T follicular helper cell (primary cell): ENCODE measurements around the gene EDRF1.

ENCODE experiments used
- DNase-seq: peaks from one replicate; pipeline ENCODE4 v3.0.0-alpha.2; 2020; ENCODE audit warnings: low read depth

EDRF1 gene

DNA sequence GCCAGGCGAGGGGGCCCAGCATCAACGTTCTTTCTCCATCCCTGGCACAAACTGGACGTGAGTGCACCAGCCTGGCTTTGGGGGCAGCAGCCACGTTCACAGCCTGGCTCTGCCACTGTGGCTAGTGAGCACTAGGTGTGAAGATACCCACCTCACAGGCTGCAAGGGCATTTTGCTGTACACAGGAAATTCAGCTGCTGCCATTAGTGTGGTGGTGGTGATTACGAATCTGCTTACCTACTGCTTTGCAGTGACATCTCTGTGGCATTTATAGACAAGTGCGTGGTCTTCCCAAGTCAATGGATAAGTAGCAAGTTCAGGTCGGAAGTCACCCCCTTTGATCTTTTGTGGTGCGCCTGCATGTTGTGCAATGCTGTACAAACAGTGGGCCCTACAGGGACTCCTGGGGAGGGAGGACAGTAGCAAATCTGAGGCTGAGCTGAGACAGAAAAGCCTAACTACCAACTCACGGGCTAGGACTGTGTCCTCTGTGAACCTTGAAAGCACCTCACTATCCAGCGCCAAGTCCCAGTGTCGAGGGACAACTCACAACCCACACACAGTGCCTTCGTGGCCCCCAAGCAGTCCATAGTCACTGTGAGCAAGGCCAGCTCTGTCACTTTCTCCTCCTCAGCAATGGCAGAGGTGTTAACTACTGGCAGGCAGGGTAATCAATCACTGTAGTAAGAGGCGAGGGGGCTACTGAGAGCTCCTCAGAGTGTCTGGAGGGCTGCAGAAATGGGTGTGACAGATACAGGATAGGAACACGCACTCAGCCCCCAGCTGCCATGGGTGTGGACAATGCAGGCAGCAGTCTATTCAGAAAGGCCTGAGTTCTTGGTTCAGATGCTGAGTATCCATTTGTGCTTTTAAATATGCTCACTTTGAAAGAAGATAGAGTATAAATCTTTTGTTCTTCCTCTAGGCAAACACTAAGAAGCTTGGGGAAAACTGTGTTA lies 73.1 kb downstream of the EDRF1 start:
- DNase-seq, result no peak

- no peak for DNase-seq
Observed at GRCh38 chr10:125795128-125795527, 75.6 kb downstream of the EDRF1 start.

GRCh38 chr10:125795637-125796190 lies 76.2 kb downstream of the EDRF1 start:
- DNase-seq, result no peak

- no peak for DNase-seq
Observed at GRCh38 chr10:125797424-125797823, 77.9 kb downstream of the EDRF1 start.

GRCh38 chr10:125797994-125798662 lies 78.6 kb downstream of the EDRF1 start:
- DNase-seq, result no peak

DNA sequence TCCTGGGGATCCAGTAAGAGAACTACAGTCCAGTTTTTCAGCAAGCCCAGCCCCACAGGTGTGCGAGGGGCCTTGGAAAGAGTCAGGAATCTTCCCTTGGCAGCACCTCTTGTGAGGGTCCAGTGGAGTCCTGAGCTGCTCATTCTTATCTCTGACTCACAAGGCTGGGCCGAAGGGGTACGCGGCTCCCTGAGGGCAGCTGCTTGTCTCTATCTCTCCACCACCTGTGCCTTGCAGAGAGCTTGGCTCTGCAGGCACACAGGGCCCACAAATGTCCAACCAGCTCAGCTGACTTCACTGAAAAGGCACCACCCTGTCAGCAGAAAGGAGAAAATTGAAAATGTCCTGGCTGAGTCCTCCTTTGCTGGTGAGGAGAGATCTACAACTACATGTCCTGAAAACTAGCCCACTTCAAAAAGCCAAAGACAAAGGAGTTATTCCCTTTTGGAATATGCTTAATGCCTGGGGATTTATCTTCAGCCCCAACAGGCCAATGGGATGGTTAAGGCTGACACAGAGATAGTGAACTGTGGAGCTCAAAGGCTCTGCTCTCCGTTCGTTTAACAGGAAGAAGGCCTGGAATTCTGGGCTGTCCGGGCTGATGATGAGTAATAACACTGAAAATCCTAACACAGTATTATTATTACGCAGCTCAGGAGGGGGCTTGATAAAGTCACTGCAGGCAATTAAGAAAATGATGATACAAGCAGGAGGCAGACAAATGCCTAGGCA lies 80.1 kb downstream of the EDRF1 start:
- DNase-seq, result no peak

DNA sequence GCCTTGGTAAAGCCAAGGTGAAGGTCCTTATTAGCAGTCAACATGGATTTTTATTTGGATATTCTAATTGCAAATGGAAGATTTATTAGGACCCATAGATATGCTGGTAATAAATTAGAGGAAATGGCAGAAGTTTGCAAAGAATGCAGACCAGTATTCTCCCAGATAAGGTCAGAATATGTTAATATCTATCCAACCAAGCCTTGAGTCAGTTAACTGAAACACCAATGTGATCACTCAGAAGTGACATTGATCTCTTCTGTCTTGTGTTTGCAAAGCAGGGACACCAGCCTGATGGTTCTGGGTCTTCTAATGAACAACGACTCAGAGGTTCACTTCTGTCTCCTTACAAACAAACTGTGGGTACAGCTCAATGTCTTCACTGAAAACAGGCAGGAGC lies 82.1 kb downstream of the EDRF1 start:
- no peak for DNase-seq

- no peak for DNase-seq
Observed at GRCh38 chr10:125802131-125802530, 82.6 kb downstream of the EDRF1 start.

- no peak for DNase-seq
Observed at GRCh38 chr10:125802739-125803138, 83.2 kb downstream of the EDRF1 start.

GRCh38 chr10:125808047-125808446 lies 88.5 kb downstream of the EDRF1 start:
- DNase-seq, result no peak

DNA sequence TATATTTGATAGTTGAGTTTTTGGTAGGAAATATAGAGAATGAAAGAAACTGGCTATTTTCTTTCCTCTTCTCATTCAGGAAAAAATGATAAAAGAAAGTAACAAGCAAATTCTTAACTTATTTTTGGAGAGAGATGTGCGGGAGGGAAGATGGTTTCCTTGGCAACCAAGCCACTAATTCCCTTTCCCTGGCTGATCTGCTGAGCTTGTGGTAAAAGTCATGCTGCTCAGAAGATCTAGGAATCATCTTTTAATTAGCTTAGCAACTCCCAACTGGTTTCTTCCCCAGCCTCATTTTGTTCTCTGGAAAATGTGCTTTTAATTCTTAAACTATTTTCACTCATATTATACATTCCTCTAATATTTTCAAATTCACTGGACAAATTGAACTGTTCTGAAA lies 91.7 kb downstream of the EDRF1 start:
- DNase-seq, result no peak

DNA sequence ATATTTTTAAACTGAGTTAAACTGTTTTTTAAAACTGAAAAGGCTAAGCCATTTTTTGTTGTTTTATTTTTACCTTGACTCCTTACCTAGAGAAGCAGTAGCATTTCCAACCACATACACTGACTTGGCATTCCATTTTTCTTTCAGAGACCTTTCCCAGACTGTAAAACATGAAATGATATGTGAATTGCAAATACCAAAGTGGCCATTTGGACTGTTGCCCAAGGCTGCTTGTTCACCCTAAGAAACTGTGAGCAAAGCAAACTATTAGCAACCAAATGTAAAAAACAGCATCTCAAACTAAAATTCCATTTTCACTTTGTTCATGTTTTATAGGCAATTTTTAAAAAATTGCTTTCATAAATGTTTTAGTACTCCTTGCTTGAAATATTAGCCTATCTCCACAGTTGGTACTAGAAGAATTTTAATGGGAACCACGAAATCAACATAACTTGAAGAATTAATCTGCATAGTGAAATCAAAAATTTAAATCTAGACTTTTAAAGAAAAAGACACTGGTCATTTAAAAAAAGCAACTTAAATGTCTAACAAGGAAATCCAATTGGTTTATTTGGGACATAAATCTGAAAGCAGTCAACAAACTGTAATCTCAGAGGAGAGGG lies 92.7 kb downstream of the EDRF1 start:
- no peak for DNase-seq
